ENCODE data around the gene CLP1. TPM values are rescaled to one million over a fixed set of nuclear protein-coding genes. Genes with fewer than 3 reads are reported as not detected.
A peak's percentile ranks its signal among the peaks of the same experiment; 100 is the strongest.
"Not testable (repeated sequence)": the region's sequence is repeated elsewhere in the genome, so short reads cannot be mapped to it uniquely, and the experiment has no call there.

CLP1 gene
- total RNA-seq, 1 experiment from 2014 or later, result 35.5 TPM

GRCh38 chr11:57681168-57681567 is 23.6 kb downstream of the CLP1 start:
- Histone ChIP-seq H3K4me1 (ENCODE audit: insufficient read depth, low read length) (no peaks in the 10 kb centered on the region; the same call in 1 of the 2 replicates), H2AFZ (ENCODE audit: low read length) (no peak overlapping the region), H2AK5ac (ENCODE audit: insufficient read length, low read length) (no peak overlapping the region), H3T11ph (ENCODE audit: low read length) (no peak overlapping the region), H4K8ac (replicated peaks; ENCODE audit: insufficient read length, low read depth, low read length) (no peak overlapping the region), H3K23ac (ENCODE audit: insufficient read length, low read depth, low read length) (no peak overlapping the region), H2BK12ac (ENCODE audit: insufficient read length, low read depth, low read length) (no peak overlapping the region), H4K5ac (ENCODE audit: insufficient read length, low read depth, low read length) (no peak overlapping the region), H4K20me1 (ENCODE audit: control insufficient read depth, insufficient read depth, insufficient read length) (no peaks in the 10 kb centered on the region), H3K4ac (ENCODE audit: low read depth, low read length) (no peak overlapping the region), H3K4me2 (ENCODE audit: insufficient read depth, insufficient read length, low read length) (no peak overlapping the region), H2BK120ac (ENCODE audit: low read depth, low read length, poor library complexity, severe bottlenecking) (no peak overlapping the region), H3K79me1 (ENCODE audit: insufficient read depth, low read depth, low read length, poor library complexity, severe bottlenecking) (peaks cover 7% of the 10 kb centered on the region), H3K79me2 (ENCODE audit: insufficient read depth, low read length) (peaks cover 10% of the 10 kb centered on the region; the same call in 1 of the 2 replicates), H3K56ac (ENCODE audit: insufficient read length, low read depth, low read length) (no peak overlapping the region), H3K27me3 (ENCODE audit: insufficient read depth, low read length) (no peaks in the 10 kb centered on the region), H3K9me3 (ENCODE audit: control insufficient read depth, low read depth, low read length) (no peaks in the 10 kb centered on the region), H2BK5ac (ENCODE audit: insufficient read length, low read length) (no peak overlapping the region), H3K18ac (ENCODE audit: insufficient read length, low read depth, low read length) (no peak overlapping the region), H3K27ac (ENCODE audit: insufficient read length, low read depth, low read length) (no peak overlapping the region), H3K9ac (ENCODE audit: extremely low read depth, insufficient read length, low read length) (no peak overlapping the region), H2BK20ac (ENCODE audit: low read depth, low read length, poor library complexity, severe bottlenecking) (no peak overlapping the region), H3K14ac (ENCODE audit: insufficient read depth, low read length) (no peak overlapping the region), H3K23me2 (ENCODE audit: insufficient read length, low read depth, low read length, poor library complexity, severe bottlenecking) (no peaks in the 10 kb centered on the region), H2BK15ac (ENCODE audit: low read depth, low read length) (no peak overlapping the region), H4K91ac (ENCODE audit: insufficient read length, low read depth, low read length) (no peak overlapping the region)
- no peak for DNase-seq
- Mint-ChIP-seq H3K36me3 (ENCODE audit: insufficient read depth in 1 of 3, low read depth in 3 of 3) (peaks cover 26 to 61% (median 40%) of the 10 kb centered on the region in 3 experiments), H3K9me3 (no peaks in the 10 kb centered on the region; a peak in 2 of 5 replicates), H3K27ac (no peak overlapping the region), H3K4me1 (peaks cover 8 to 10% of the 10 kb centered on the region in 2 experiments), H3K4me3 (no peak overlapping the region), H3K27me3 (ENCODE audit: low read depth) (no peaks in the 10 kb centered on the region)
- no CpG with 5 or more reads among the region's 1 CpG for WGBS (ENCODE audit: extremely low coverage, insufficient read length, low lambda C conversion rate)
- TF ChIP-seq, protein P1, sequence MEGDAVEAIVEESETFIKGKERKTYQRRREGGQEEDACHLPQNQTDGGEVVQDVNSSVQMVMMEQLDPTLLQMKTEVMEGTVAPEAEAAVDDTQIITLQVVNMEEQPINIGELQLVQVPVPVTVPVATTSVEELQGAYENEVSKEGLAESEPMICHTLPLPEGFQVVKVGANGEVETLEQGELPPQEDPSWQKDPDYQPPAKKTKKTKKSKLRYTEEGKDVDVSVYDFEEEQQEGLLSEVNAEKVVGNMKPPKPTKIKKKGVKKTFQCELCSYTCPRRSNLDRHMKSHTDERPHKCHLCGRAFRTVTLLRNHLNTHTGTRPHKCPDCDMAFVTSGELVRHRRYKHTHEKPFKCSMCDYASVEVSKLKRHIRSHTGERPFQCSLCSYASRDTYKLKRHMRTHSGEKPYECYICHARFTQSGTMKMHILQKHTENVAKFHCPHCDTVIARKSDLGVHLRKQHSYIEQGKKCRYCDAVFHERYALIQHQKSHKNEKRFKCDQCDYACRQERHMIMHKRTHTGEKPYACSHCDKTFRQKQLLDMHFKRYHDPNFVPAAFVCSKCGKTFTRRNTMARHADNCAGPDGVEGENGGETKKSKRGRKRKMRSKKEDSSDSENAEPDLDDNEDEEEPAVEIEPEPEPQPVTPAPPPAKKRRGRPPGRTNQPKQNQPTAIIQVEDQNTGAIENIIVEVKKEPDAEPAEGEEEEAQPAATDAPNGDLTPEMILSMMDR (conservative IDR thresholded peaks at IDR 0.05), result no peak

GRCh38 chr11:57690474-57690873 is 32.9 kb downstream of the CLP1 start:
- not testable (repeated sequence) for H2BK15ac ChIP-seq (ENCODE audit: low read depth, low read length); H3K4me1 ChIP-seq (ENCODE audit: insufficient read depth, low read length); H3K4me1 Mint-ChIP-seq; H3K4ac ChIP-seq (ENCODE audit: low read depth, low read length); H3K27me3 ChIP-seq (ENCODE audit: insufficient read depth, low read length); H3K79me1 ChIP-seq (ENCODE audit: insufficient read depth, low read depth, low read length, poor library complexity, severe bottlenecking); H3K4me2 ChIP-seq (ENCODE audit: insufficient read depth, insufficient read length, low read length); H3T11ph ChIP-seq (ENCODE audit: low read length); H3K18ac ChIP-seq (ENCODE audit: insufficient read length, low read depth, low read length); H2AK5ac ChIP-seq (ENCODE audit: insufficient read length, low read length); H4K91ac ChIP-seq (ENCODE audit: insufficient read length, low read depth, low read length); H2BK5ac ChIP-seq (ENCODE audit: insufficient read length, low read length); H3K4me3 Mint-ChIP-seq; H2AFZ ChIP-seq (ENCODE audit: low read length); H3K9me3 Mint-ChIP-seq; DNase-seq; H3K14ac ChIP-seq (ENCODE audit: insufficient read depth, low read length); H4K5ac ChIP-seq (ENCODE audit: insufficient read length, low read depth, low read length); H3K56ac ChIP-seq (ENCODE audit: insufficient read length, low read depth, low read length); H3K79me2 ChIP-seq (ENCODE audit: insufficient read depth, low read length); H4K20me1 ChIP-seq (ENCODE audit: control insufficient read depth, insufficient read depth, insufficient read length); H2BK12ac ChIP-seq (ENCODE audit: insufficient read length, low read depth, low read length); H2BK120ac ChIP-seq (ENCODE audit: low read depth, low read length, poor library complexity, severe bottlenecking); H4K8ac ChIP-seq (replicated peaks; ENCODE audit: insufficient read length, low read depth, low read length); H3K9me3 ChIP-seq (ENCODE audit: control insufficient read depth, low read depth, low read length); H2BK20ac ChIP-seq (ENCODE audit: low read depth, low read length, poor library complexity, severe bottlenecking); H3K27ac ChIP-seq (ENCODE audit: insufficient read length, low read depth, low read length); H3K9ac ChIP-seq (ENCODE audit: extremely low read depth, insufficient read length, low read length); H3K23ac ChIP-seq (ENCODE audit: insufficient read length, low read depth, low read length); H3K27me3 Mint-ChIP-seq (ENCODE audit: low read depth); H3K23me2 ChIP-seq (ENCODE audit: insufficient read length, low read depth, low read length, poor library complexity, severe bottlenecking)
- WGBS (ENCODE audit: extremely low coverage, insufficient read length, low lambda C conversion rate), result no CpG with 5 or more reads among the region's 5 CpGs
- Mint-ChIP-seq H3K36me3 (ENCODE audit: insufficient read depth in 1 of 3, low read depth in 3 of 3) (peaks cover 38 to 84% (median 67%) of the 10 kb centered on the region in 3 experiments), H3K27ac (peak overlapping the region in 1 of 3 experiments; percentile 16; a peak in 1 of 7 replicates)
